GM18507 (cell line): ENCODE results near the gene FAT2.
A peak's percentile ranks its signal among the peaks of the same experiment; 100 is the strongest.
"Not testable (repeated sequence)": the region's sequence is repeated elsewhere in the genome, so short reads cannot be mapped to it uniquely, and the experiment has no call there.

ENCODE experiments used
- DNase-seq: peaks from one replicate; pipeline ENCODE4 v3.0.0; 2011; ENCODE audit warnings: low read depth; ENCODE audit not compliant: insufficient read length; ENCODE audit errors: extremely low spot score
- FAIRE-seq: peaks from 2 replicates; lab custom pipeline; 2011; peaks lifted over from hg19 to GRCh38; lab: Jason Lieb, UNC

Gene FAT2

GRCh38 chr5:151587796-151588555, 3.2 kb downstream of the FAT2 start:
- FAIRE-seq (no peak), DNase-seq (no peak)

- FAIRE-seq (no peak), DNase-seq (no peak)
These were observed 5.2 kb downstream of the FAT2 start for GRCh38 chr5:151585970-151586369.

GRCh38 chr5:151585344-151585743, 5.8 kb downstream of the FAT2 start:
- not testable (repeated sequence) for FAIRE-seq, DNase-seq

- FAIRE-seq (no peak), DNase-seq (no peak)
These were observed 6.8 kb downstream of the FAT2 start for GRCh38 chr5:151584057-151584937.

- DNase-seq: no peak
- FAIRE-seq: no peak
These were observed 9.1 kb downstream of the FAT2 start for GRCh38 chr5:151581812-151582583.

GRCh38 chr5:151581347-151581746, 9.8 kb downstream of the FAT2 start:
- DNase-seq (no peak), FAIRE-seq (no peak)

GRCh38 chr5:151580858-151581257, 10.3 kb downstream of the FAT2 start:
- no peak for FAIRE-seq
- DNase-seq: no peak

- FAIRE-seq (no peak), DNase-seq (no peak)
These were observed 10.9 kb downstream of the FAT2 start for GRCh38 chr5:151580239-151580638.

GRCh38 chr5:151579146-151579545, 12.0 kb downstream of the FAT2 start:
- not testable (repeated sequence) for DNase-seq, FAIRE-seq

- FAIRE-seq: no peak
- DNase-seq: no peak
These were observed 12.7 kb downstream of the FAT2 start for GRCh38 chr5:151578326-151579025.

- DNase-seq (no peak), FAIRE-seq (peak; percentile 63)
These were observed 13.6 kb downstream of the FAT2 start for GRCh38 chr5:151577566-151577965.

- FAIRE-seq (no peak), DNase-seq (no peak)
These were observed 16.6 kb downstream of the FAT2 start for GRCh38 chr5:151574444-151574996.

GRCh38 chr5:151572657-151573368, 18.3 kb downstream of the FAT2 start:
- DNase-seq: no peak
- FAIRE-seq: no peak

- no peak for FAIRE-seq
These were observed 19.6 kb downstream of the FAT2 start for GRCh38 chr5:151571270-151572173.

GRCh38 chr5:151570512-151571269, 20.4 kb downstream of the FAT2 start:
- no peak for DNase-seq
- FAIRE-seq: no peak

More at GRCh38 chr5:151571270-151572173, 19.6 kb downstream of the FAT2 start:
- no peak for DNase-seq

- FAIRE-seq: no peak
- no peak for DNase-seq
These were observed 21.1 kb downstream of the FAT2 start for GRCh38 chr5:151570058-151570457.
